Measurements from ENCODE around the gene UNC119B. TPM values are rescaled to one million over a fixed set of nuclear protein-coding genes. Genes with fewer than 3 reads are reported as not detected.
"Not testable (repeated sequence)": the region's sequence is repeated elsewhere in the genome, so short reads cannot be mapped to it uniquely, and the experiment has no call there.

Gene UNC119B
- total RNA-seq, 1 donor from 2014 or later, result 25.1 TPM

DNA sequence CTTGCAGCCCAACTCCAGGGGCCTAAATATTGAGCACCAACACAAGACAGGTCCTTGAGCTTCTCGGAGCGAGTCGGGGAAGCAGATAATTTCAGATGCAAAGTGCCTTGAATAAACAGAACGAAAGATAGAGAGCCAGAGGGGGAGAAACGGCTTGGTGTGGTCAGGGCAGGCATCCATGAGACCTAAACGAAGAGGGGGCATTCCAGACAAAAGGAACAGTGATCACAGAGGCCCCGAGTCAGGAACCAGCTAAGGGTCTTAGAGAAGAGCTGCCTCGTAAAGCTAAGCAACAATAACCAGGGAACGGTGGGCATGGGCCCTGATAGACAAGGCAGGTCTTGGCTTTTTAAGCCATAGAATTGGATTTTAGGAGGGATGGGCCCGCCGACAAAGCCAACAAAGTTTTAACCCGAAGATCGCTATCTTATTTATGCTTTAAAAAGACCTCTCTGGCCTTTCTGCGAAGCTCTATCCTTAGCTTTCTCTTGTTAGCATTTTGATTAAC lies 14.9 kb downstream of the UNC119B start:
- no peaks in the 10 kb centered on the region for H3K9me3 Mint-ChIP-seq
- intact Hi-C loops (cut with micrococcal nuclease), result loop anchor here (1.0 to 10.0 kb wide), 5 partner anchors 15 to 250 kb away; partner anchors contain the start of genes HNF1A, MLEC and UNC119B
- peaks cover 45% of the 10 kb centered on the region for H3K36me3 Mint-ChIP-seq (ENCODE audit: low read depth)
- peaks cover 24% of the 10 kb centered on the region for H3K4me1 Mint-ChIP-seq (ENCODE audit: low read depth)
- no peak for DNase-seq (ENCODE audit: low spot score)
- H3K4me3 Mint-ChIP-seq (ENCODE audit: low read depth), result peak overlapping the region; percentile 96
- no peaks in the 10 kb centered on the region for H3K27me3 Mint-ChIP-seq (ENCODE audit: low read depth)
- peak overlapping the region; percentile 8 for H3K27ac Mint-ChIP-seq

DNA sequence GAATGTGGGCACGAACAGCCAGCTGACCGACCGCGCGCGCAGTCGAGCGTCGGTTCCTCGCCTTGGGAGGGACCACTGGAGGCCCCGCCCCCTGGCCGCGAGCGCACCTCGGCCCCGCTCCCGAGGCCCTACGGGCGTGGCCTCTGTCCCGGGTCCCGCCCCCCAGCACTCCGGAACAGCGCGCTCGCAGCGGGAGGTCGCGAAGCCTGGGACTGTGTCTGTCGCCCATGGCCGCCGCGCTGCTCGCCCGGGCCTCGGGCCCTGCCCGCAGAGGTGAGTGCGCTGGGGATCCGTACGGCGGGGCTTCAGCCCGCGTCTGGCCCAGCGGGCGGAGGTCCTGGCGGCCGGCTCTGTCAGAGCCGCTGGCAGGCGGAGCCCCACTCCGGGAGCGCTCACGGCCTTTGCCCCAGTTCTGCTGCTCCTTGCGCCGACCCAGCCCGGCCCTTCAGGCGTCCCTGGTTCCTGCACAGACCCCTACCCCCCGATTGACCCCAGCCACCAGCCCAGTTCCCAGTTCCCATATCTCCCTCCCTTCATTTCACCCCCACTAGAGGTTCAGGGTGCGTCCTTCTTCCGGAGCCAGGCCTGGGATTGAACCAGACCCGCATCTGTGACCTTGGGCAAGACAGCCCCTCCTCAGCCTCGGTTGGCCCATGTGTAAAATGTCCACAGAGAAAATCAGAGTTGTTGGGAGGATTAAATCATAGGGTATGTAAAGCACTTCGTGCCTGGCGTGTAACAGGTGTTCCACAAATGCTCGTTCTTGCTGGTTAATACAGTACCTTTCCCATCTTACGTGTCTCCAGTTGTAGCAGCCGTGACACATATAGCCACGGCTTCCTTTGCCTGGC lies 15.6 kb downstream of the UNC119B start, which contains the start of gene ACADS:
TSS of gene ACADS (plus strand) at position 168 of the 851 bp plus-strand sequence. CDS start at position 228, 60 bp downstream.
- peaks cover 43% of the 10 kb centered on the region for H3K36me3 Mint-ChIP-seq (ENCODE audit: low read depth)
- intact Hi-C loops (cut with micrococcal nuclease), result loop anchor here (1.0 to 10.0 kb wide), 5 partner anchors 16 to 249 kb away; partner anchors contain the start of genes HNF1A, MLEC and UNC119B
- H3K4me3 Mint-ChIP-seq (ENCODE audit: low read depth), result peak within 1 kb of the TSS; percentile 96
- DNase-seq (ENCODE audit: low spot score), result peak; percentile 87
- no peaks in the 10 kb centered on the region for H3K9me3 Mint-ChIP-seq
- peak within 1 kb of the TSS; percentile 79 for H3K27ac Mint-ChIP-seq
- H3K4me1 Mint-ChIP-seq (ENCODE audit: low read depth), result peaks cover 20% of the 10 kb centered on the region
- H3K27me3 Mint-ChIP-seq (ENCODE audit: low read depth), result no peaks in the 10 kb centered on the region

DNA sequence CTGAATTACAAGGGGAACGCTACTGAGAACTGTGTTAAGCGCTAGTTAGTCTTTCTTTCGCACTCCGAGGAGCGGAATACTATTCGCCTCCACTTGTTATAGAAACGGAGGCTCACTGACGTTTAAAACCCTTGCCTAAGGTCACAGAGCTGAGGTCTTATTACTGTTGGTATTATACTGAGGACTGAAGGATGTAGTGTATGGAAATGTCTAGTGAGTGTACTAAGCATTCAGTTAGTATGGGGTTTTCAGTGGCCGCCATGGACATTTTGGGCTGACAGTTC lies 16.2 kb downstream of the UNC119B start:
- Mint-ChIP-seq H3K4me3 (ENCODE audit: low read depth) (peak overlapping the region; percentile 96), H3K27me3 (ENCODE audit: low read depth) (no peaks in the 10 kb centered on the region), H3K9me3 (no peaks in the 10 kb centered on the region), H3K4me1 (ENCODE audit: low read depth) (peaks cover 18% of the 10 kb centered on the region), H3K27ac (peak overlapping the region; percentile 79), H3K36me3 (ENCODE audit: low read depth) (peaks cover 39% of the 10 kb centered on the region)
- intact Hi-C loops (cut with micrococcal nuclease), result loop anchor here (5.0 to 10.0 kb wide), 3 partner anchors 36 to 248 kb away; partner anchors contain the start of genes HNF1A and MLEC
- DNase-seq (ENCODE audit: low spot score), result no peak

DNA sequence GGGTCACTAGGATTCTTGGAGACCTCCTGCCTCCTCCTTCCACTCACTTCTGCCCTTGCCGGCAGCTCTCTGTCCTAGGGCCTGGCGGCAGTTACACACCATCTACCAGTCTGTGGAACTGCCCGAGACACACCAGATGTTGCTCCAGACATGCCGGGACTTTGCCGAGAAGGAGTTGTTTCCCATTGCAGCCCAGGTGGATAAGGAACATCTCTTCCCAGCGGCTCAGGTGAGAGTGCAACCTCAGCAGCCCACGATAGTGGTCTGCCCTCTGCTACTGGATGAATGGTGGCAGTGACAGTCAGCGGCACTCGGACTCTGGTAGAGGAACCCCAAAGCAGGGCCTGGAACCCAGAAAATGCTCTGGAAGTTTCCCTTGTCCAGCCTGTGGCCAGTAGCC lies 16.7 kb downstream of the UNC119B start:
- DNase-seq (ENCODE audit: low spot score), result no peak
- Mint-ChIP-seq H3K27ac (no peak overlapping the region), H3K36me3 (ENCODE audit: low read depth) (peaks cover 38% of the 10 kb centered on the region), H3K4me3 (ENCODE audit: low read depth) (peak overlapping the region; percentile 26), H3K9me3 (no peaks in the 10 kb centered on the region), H3K27me3 (ENCODE audit: low read depth) (no peaks in the 10 kb centered on the region), H3K4me1 (ENCODE audit: low read depth) (peaks cover 18% of the 10 kb centered on the region)
- intact Hi-C loops (cut with micrococcal nuclease), result loop anchor here (5.0 to 10.0 kb wide), 3 partner anchors 35 to 248 kb away; partner anchors contain the start of genes HNF1A and MLEC

DNA sequence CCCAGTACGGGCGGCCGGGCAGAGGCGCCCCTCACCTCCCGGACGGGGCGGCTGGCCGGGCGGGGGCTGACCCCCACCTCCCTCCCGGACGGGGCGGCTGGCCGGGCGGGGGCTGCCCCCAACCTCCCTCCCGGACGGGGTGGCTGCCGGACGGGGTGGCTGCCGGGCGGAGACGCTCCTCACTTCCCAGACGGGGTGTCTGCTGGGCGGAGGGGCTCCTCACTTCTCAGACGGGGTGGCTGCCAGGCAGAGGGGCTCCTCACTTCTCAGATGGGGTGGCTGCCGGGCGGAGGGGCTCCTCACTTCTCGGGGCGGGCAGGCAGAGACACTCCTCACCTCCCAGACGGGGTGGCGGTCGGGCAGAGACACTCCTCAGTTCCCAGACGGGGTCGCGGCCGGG lies 21.9 kb downstream of the UNC119B start:
- H3K27ac Mint-ChIP-seq; intact Hi-C loops (cut with micrococcal nuclease); H3K27me3 Mint-ChIP-seq (ENCODE audit: low read depth); H3K4me1 Mint-ChIP-seq (ENCODE audit: low read depth); H3K9me3 Mint-ChIP-seq; H3K4me3 Mint-ChIP-seq (ENCODE audit: low read depth); DNase-seq (ENCODE audit: low spot score): not testable (repeated sequence)
- H3K36me3 Mint-ChIP-seq (ENCODE audit: low read depth), result peaks cover 29% of the 10 kb centered on the region

DNA sequence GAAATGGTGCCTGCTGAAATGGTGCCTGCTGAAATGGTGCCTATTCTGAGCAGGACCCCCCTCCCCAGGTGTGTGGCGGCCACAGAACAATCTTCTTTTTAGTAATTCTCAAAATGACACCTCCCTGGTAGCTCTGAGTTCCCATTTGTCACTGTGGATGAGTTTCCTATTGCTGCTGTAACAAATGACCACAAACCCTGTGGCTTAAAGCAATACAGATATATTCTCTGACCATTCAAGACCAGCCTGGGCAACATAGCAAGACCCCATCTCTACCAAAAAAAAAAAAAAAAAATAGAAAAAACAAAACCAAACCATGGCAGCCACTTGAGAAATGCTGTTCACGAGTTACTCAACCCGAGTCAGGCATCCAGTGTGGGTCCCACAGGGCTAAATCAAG lies 23.3 kb downstream of the UNC119B start:
- Mint-ChIP-seq H3K4me3 (ENCODE audit: low read depth) (no peak overlapping the region), H3K27ac (no peak overlapping the region), H3K27me3 (ENCODE audit: low read depth) (no peaks in the 10 kb centered on the region), H3K4me1 (ENCODE audit: low read depth) (peaks cover 3% of the 10 kb centered on the region), H3K36me3 (ENCODE audit: low read depth) (peaks cover 25% of the 10 kb centered on the region), H3K9me3 (no peaks in the 10 kb centered on the region)
- DNase-seq (ENCODE audit: low spot score), result no peak
- intact Hi-C loops (cut with micrococcal nuclease), result no loop called here

DNA sequence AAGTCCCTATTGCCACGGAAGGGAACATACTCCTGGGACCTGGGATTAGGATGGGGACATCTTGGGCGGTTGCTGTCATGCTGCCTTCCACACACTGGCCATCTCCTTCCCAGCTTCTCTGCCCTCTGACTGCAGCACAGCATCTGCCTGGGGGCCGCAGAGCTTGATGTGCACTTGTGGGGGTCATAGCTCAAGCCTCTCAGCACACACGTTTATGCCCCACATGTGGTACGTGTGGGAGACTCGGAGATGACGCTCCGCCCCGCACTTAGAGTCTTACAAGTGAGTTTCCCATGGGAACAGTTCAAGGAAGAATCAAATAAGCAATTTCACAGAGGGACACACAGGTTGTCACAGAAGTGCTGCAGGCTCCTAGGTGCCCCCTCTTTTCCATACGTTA lies 24.0 kb downstream of the UNC119B start:
- no peak overlapping the region for H3K4me3 Mint-ChIP-seq (ENCODE audit: low read depth)
- H3K4me1 Mint-ChIP-seq (ENCODE audit: low read depth), result peaks cover 3% of the 10 kb centered on the region
- no peaks in the 10 kb centered on the region for H3K27me3 Mint-ChIP-seq (ENCODE audit: low read depth)
- intact Hi-C loops (cut with micrococcal nuclease), result no loop called here
- H3K27ac Mint-ChIP-seq, result no peak overlapping the region
- no peaks in the 10 kb centered on the region for H3K9me3 Mint-ChIP-seq
- peaks cover 25% of the 10 kb centered on the region for H3K36me3 Mint-ChIP-seq (ENCODE audit: low read depth)
- DNase-seq (ENCODE audit: low spot score), result no peak

DNA sequence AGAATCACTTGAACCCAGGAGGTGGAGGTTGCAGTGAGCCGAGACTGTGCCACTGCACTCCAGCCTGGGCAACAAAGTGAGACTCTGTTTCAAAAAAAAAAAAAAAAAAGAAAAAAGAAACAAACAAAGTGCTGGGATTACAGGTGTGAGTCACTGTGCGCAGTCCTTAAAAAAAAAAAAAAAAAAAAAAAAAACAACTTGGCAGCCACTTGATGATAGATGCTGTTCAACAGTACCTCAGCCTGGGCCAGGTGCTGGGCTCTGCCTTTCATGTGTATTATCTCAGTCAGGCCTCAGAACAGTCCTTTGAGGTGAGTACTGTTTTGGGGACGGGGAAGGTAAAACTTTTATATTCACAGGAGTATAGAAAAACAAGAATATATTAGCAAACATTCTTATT lies 24.9 kb downstream of the UNC119B start:
- H3K4me3 Mint-ChIP-seq (ENCODE audit: low read depth), result no peak overlapping the region
- no peaks in the 10 kb centered on the region for H3K9me3 Mint-ChIP-seq
- peaks cover 18% of the 10 kb centered on the region for H3K36me3 Mint-ChIP-seq (ENCODE audit: low read depth)
- H3K27me3 Mint-ChIP-seq (ENCODE audit: low read depth), result no peaks in the 10 kb centered on the region
- DNase-seq (ENCODE audit: low spot score), result no peak
- no peak overlapping the region for H3K27ac Mint-ChIP-seq
- intact Hi-C loops (cut with micrococcal nuclease), result no loop called here
- no peaks in the 10 kb centered on the region for H3K4me1 Mint-ChIP-seq (ENCODE audit: low read depth)

DNA sequence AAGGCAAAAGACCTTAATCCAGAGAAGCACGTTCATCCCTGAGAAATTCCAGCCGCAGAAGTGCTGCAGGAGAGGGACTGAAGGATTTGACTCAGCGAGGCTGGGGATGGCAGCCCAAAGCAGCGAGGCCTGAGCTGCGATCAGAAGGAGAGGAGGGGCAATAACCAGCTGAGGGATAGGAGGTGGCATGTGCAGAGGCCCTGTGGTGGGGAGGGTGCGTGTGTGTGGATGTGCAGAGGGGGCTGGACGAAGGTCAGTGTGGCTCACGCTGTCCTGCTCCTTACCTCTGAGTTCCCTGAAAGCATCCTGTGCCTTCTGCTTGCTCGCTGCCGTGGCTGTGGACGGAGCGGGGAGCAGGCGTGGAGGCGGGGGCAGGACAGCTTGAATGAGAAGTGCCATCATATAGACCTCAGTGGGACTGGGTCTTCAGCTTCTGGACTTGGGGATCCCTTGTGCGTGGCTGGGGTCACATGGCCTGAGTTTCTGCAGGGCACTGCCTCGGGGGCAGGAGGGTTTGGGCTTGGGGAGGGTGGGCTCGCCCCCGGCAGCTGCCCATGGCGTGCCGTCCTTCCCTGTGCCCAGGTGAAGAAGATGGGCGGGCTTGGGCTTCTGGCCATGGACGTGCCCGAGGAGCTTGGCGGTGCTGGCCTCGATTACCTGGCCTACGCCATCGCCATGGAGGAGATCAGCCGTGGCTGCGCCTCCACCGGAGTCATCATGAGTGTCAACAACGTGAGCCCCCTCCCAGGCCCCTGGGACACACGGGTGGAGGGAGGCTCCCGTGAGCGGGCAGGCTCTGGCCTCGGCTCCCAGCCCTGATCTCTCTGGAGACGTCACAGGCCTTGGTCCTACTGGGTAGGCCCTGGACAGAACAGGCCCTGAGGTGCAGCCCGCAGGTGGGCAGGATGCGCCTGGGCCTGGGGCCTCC lies 26.4 kb downstream of the UNC119B start:
- Mint-ChIP-seq H3K36me3 (ENCODE audit: low read depth) (peaks cover 12% of the 10 kb centered on the region), H3K9me3 (no peaks in the 10 kb centered on the region), H3K27me3 (ENCODE audit: low read depth) (no peaks in the 10 kb centered on the region), H3K4me1 (ENCODE audit: low read depth) (no peaks in the 10 kb centered on the region), H3K27ac (no peak overlapping the region), H3K4me3 (ENCODE audit: low read depth) (no peak overlapping the region)
- intact Hi-C loops (cut with micrococcal nuclease), result no loop called here
- no peak for DNase-seq (ENCODE audit: low spot score)

DNA sequence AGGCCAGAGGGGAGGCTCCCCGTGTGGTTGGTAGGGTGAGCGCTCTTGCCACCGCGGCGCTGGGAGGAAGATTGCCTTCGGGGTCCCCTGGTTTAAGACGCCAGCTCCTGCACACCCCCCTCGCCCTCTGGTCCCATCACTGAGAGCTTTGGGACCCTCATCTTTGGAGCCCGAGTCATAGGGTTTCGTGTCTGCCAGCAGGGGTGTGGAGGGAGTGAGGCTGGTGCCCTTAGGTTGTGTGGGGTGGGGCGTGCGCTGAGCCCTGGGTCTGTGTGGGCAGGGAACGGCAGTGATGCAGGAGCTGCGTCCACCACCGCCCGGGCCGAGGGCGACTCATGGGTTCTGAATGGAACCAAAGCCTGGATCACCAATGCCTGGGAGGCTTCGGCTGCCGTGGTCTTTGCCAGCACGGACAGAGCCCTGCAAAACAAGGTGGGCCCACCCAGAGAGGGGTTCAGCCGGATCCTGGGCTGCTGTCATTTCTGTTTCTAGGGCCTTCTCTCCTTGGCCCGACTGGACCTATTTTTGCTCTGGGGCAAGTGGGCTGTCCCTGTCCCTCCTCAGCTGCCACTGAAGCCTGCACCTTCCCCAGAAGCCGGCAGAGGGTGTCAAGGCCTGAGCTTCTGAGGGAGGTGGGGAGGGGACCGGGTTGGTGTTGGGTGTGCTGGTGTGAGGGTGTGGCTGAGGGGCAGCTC lies 27.4 kb downstream of the UNC119B start:
- intact Hi-C loops (cut with micrococcal nuclease), result no loop called here
- no peaks in the 10 kb centered on the region for H3K4me1 Mint-ChIP-seq (ENCODE audit: low read depth)
- H3K9me3 Mint-ChIP-seq, result no peaks in the 10 kb centered on the region
- no peak for DNase-seq (ENCODE audit: low spot score)
- no peaks in the 10 kb centered on the region for H3K27me3 Mint-ChIP-seq (ENCODE audit: low read depth)
- peaks cover 10% of the 10 kb centered on the region for H3K36me3 Mint-ChIP-seq (ENCODE audit: low read depth)
- H3K4me3 Mint-ChIP-seq (ENCODE audit: low read depth), result no peak overlapping the region
- no peak overlapping the region for H3K27ac Mint-ChIP-seq

DNA sequence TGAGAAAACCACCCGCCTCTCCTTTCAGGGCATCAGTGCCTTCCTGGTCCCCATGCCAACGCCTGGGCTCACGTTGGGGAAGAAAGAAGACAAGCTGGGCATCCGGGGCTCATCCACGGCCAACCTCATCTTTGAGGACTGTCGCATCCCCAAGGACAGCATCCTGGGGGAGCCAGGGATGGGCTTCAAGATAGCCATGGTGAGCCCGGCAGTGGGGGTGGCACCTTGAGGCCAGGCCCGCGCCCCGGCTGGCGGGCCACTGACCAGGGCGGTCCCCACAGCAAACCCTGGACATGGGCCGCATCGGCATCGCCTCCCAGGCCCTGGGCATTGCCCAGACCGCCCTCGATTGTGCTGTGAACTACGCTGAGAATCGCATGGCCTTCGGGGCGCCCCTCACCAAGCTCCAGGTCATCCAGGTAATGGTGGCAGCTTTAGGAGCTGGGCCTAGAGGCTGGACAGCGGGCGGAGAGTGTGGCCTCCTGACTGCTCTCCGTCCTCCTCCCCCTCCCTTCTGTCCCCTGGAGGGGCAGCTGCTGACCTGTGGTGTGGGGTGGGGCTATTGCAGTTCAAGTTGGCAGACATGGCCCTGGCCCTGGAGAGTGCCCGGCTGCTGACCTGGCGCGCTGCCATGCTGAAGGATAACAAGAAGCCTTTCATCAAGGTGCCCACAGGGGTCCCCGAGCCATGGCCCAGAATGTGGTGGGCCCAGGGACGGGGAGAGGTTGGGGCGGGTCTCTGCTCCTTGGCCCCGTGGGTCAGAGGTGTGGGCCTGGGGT lies 28.2 kb downstream of the UNC119B start:
- Mint-ChIP-seq H3K4me1 (ENCODE audit: low read depth) (no peaks in the 10 kb centered on the region), H3K27me3 (ENCODE audit: low read depth) (no peaks in the 10 kb centered on the region), H3K9me3 (no peaks in the 10 kb centered on the region), H3K4me3 (ENCODE audit: low read depth) (no peak overlapping the region), H3K36me3 (ENCODE audit: low read depth) (peaks cover 8% of the 10 kb centered on the region), H3K27ac (no peak overlapping the region)
- no peak for DNase-seq (ENCODE audit: low spot score)
- intact Hi-C loops (cut with micrococcal nuclease), result no loop called here

Measured in activated T-helper 2 cell treated with anti-CD3 and anti-CD28 coated beads, Interferon-gamma antibody, Interleukin-2, Interleukin-4, amounts not matched to agents 10 μg/mL and 5 μg/mL and 100 μg/mL, durations not matched to agents 14 hours and 24 hours and 36 hours (primary cell).